Right forelimb (tissue), 1 donor: ENCODE data around the gene LARP6.
A peak's percentile ranks its signal among the peaks of the same experiment; 100 is the strongest.
"Not testable (repeated sequence)": the region's sequence is repeated elsewhere in the genome, so short reads cannot be mapped to it uniquely, and the experiment has no call there.

Source experiments
- DNase-seq: peaks from one replicate; pipeline ENCODE4 v3.0.0-alpha.2; 2018

The LARP6 gene

DNA sequence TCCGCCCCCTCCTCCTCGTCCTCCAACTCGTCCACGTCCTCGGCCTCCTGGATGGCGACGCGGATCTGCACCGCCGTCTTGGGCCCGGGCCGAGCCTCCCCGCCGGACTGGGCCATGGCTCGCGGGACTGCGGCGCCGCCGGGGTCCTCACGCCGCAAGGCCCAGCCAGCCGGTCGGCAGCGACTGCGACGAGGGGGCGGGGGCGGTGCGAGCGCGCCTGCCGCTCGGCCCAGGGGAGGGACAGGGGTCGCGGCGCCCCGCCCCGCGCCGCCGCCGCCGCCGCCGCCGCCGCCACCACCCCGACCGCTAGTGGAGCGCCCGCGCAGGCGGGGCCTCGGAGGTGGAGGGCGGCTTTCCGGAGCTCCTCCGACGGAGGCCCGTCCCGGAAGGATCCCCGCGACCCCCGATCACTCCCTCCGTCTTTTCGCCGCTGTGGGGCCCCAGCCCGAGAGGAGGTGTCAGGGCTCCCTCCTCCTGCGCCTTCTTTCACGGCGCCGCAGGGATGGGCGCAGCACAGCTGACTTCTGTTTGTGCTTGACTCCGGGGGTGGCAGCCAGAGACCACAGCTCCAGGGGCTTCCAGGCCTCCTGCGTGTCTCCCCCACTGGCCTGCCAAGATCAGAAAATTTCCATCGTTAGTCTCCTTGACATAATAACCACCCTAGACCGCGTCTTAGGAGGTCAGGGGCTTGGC, at the start of gene LARP6:
TSS of gene LARP6 (minus strand) at position 185 of the 693 bp plus-strand sequence. CDS start at position 116, 69 bp downstream.
- peak; percentile 82 for DNase-seq

DNA sequence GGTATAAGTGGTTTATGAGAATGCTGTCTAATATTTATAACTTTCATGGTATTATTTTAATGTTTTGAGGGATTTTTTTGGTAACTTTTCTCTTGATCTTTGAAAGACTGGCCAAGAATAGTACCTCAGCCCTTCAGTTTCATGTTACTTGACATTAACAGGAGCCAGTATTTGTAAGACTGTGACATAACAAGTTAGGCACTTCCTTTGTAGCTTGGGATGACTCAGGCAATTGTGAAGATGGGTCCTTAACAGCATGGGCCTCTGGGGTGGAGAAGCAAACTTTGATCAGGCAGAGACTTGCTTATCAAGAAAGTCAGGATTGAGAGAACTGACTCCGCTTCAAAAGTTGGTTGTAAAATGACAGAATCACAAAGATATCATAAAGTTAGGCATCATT, 48.1 kb upstream of the LARP6 start:
- no peak for DNase-seq

DNA sequence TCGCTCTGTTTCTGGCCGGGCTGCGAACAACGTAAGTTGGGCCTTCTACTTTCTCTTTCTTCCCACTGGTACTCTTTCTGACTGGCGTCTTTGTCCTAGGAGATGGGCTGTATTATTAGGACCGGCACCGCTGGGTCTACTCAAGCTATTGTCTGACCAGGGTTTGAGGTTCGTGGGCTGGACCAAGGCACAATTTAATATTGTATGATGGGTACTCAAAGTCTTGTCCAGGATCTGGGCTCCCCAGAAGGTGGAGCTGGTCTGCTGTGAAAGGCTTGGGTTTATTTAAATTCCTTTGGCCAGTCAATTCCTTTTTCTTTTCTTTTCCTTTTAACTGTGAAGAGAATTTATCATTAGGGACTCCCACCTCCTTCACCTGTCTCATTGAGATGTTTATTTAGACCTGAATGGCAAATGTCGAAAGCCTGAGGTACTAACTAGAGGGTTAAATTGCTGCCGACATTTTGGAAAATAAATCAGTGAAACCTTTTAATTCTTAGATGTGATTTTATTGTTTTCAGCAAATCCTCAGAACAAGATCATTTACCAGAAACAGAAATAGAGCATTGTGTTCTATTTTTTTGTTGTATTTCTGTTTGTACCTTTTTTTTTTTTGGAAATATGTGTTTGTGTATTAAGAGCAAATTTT, 39.1 kb upstream of the LARP6 start:
- DNase-seq = no peak

DNA sequence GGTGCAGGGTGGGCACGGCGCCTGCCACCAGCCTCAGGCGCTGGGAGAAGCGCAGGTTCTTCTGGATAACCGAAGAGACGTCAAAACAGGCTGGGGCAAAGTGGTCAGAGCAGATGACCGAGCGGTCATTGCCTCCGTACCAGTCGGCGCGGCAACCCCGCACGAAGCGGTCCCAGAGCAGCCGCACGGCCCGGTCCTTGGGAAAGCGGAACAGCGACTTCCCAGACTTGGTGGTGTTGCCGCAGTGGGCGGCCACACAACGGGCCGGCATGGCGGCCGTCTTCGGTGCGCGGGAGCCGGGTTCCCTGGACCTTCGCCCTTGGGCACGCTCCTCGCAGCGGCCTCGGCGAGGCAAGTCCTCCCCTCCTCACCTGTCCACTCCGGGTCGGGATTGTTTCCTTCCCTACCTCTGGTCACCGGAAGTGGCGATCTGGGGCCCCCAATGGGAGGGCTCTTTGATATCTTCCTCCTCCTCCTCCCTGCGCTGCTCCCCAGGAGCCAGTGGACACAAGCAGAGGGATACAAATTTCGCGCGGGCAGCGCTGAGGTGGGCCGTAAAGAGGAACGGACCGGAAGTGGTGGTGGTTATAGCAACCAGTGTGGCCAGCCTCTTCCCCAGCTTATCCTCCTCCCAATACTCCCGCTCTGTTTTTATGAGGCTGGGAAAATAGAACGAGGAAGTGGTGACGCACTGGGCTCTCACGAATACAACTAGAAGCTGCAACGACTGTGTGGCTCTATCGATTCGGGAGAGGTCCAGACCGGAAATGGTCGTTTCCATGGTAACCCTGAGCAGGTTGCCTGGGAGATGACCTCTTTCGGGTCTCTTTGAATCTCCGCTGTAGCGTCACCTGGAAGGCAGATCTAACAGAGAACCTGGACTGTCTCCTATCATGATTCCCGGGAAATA, 38.3 kb upstream of the LARP6 start, which contains the start of the genes LRRC49 and THAP10:
TSS of gene LRRC49 (plus strand) at position 825 of the 910 bp plus-strand sequence. CDS start at position 894, 69 bp downstream.
TSS of gene THAP10 (minus strand) at position 432 of the 910 bp plus-strand sequence. CDS start at position 271, 161 bp downstream.
- peak; percentile 89 for DNase-seq

DNA sequence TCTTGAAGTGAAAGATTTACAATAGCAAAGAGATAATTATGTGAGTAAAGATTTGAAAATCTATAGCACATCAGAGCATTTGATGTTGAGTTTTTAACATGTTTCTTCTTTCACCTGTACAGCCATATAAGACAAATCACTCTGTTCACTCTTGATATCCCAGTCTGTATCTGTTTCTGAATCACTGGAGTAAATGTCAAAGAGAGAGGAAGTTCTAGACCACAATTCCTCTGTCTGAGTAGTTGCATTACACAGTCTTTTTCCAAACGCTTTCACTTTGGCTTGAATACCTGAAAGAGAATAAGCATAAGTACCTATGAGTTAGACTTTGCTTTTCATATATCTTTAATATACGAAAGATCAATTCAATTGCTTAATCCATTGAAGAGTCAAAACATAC, 28.4 kb upstream of the LARP6 start:
- no peak for DNase-seq

DNA sequence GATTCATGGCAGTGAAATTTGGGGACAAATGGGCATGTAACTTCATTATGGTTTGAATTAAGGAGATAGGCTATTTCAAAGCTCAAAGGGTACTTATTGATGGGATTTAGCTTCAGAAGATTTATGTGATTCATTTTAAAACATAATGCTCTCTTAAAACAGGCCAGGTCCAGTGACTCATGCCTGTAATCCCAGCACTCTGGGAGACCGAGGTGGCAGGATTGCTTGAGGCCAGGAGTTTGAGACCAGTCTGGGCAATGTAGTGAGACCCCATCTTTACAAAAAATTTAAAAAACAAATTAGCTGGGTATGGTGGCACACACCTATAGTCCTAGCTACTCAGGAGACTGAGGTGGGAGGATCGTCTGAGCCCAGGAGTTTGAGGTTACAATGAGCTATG, 26.8 kb upstream of the LARP6 start:
- no peak for DNase-seq

DNA sequence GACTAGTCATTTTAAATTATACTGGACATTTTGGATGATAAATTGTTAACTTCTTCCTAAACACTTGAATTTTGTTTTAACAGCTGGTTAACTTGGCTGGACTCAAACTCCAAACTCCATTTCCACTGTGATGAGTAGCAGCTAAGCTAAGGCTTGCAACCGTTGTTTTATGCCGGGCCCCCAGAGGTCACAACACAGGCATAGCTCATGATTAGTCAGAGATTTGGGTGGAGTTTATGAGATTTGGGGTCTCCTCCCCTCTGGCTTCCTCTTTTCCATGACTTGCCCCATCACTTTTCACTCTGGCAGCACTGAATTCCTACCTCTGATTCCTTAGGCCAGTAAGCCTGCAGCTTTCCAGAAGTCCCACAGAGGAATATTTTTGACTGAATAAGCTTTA, 25.4 kb upstream of the LARP6 start:
- no peak for DNase-seq

DNA sequence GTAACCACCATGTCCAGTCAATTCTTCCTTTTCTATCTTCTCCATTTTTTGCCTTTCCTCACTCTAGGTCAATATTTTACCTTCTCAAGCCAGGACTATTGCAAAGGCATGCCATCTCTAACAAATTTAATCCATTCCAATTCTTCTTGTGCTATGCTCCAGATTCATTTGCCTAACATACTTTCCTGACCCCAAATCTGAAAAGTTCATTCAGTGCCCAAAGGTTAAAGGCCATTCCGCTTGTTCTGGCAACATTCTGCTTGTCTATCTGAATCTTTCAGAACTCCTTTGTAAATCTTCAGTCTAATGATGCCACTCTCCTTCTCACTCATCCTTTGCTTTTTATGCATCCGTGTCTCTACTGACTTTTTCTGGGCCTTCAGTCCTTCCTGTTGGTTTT, 22.7 kb upstream of the LARP6 start:
- no peak for DNase-seq

DNA sequence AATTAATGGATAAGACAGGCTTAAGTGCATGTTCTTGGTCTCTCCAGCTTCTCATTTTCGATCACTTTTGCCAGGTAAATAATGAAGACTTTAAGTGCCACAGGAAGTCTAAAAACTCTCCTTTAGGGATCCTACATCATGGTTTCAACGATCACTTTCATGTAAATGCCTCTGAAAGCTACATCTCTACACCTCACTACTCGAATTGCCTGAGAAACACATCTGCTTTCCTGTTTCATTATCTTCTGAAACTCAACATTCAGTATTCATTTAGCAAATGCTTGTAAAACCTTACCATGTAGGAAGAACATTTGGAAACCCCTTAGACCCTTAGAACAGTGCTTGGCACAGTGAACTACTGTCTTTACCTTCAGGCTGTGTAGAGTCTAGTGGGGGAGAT, 22.1 kb upstream of the LARP6 start:
- DNase-seq = no peak

DNA sequence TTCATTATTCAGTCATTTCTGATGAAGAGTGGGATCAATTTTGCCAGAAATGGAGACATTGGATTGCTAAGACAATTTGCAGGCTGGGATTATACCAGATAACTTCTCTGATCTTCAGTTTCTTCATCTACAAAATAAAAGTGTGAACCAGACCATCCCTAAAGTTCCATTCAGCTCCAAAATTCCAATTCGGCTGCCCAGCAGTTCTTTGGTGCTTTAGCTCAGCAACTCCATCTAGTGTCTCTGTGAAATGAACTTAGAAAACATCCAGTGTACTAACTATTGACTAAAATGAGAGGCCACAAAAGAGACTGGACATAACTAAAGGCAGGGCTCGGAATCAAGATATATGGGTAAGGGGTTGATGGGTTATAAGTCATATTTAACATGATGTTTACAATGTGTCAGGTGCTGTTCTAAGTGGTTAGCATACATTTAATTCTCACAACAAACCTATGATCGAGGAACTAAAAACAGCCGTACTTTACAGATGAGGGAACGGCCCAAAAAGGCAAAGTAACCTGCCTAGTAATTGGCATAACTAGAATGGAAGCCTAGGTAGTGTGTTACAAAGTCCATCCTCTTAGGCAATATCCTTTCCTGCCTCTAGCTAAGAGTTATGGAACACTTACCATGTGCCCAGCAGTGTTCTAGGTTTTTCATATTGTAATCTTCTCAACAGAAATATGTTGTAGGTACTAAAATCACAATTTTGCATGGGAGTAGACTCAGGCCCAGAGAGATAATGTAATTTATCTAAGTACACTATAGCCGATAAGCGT, 21.2 kb upstream of the LARP6 start:
- no peak for DNase-seq

DNA sequence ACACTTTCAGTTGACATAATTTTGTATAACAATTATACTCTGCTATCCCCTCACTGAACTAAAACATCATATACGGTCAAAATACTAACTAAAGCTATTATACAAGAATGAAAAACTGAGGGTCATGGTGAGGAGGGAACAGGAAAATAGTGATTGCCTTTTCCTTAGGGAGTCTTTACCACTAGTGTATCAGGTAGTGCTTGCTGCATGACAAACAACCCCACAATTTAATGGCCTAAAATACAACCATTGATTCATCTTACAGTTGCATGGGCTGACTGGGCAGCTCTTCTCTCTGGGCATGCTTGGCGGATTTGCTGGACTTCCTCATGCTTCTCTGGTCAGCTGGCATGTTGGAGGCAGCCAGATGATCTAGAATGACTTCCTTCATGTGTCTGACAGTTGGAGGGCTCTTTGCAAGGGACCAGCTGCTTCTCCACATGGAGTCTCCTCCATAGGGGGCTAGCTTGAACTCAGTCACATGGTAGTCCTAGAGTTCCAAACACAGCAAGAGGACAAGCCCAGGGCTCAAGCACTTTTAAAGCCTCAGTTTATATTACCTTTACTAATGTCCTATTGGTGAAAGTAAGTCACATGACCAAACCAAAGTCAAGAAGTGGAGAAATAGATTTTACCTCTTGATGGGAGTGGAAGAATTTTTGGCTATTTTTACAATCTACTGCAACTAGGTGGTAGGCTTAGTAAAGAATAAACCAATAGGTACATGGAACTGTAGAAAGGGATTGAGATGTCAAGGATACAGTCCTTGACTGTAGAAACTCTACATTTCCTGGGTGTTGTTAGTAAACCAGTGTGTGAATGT, 19.5 kb upstream of the LARP6 start:
- DNase-seq = no peak

DNA sequence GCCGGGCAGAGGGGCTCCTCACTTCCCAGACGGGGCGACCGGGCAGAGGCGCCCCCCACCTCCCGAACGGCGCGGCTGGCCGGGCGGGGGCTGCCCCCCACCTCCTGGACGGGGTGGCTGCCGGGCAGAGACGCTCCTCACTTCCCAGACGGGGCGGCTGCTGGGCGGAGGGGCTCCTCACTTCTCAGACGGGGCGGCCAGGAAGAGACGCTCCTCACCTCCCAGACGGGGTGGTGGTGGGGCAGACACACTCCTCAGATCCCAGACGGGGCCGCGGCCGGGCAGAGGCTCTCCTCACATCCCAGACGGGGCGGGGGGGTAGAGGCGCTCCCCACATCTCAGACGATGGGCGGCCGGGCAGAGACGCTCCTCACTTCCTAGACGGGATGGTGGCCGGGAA, 17.5 kb upstream of the LARP6 start:
- not testable (repeated sequence) for DNase-seq

DNA sequence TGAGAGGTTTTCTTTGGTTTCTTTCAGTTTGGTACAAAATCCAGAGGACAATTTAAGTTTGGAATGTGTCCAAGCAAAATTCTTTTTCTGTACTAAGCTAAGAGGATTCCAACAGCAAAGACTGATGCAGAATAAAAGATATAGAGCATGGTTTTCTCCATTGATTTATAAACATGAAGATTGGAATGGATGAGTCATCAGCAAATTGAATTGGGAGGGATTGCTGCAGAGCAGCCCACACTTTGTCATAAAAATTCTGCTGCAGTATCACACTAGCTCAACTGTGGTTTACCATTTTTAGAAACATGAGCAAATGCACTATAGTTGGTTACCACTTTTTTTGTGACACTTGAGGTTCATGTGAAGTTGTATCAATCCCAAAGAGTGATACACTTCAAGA, 16.1 kb upstream of the LARP6 start:
- DNase-seq = no peak

DNA sequence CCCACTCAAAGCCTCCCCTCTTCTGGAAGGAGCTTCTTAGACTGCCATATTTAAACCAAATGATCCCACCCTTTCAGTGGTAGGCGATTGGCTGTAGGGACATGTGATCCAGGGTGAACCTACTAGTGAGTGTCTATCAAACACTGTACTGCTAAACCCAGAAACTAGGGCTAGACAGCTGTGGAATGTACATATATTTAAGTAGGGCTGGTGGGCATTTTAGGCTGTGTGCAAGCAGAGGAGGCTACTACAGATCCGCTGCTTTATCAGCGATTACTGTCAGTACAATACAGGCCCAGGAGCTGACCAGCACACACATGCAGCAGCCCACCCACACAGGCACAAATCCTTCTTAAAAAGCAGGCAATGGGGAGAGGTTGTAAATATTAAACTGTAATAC, 15.4 kb upstream of the LARP6 start:
- DNase-seq = no peak

DNA sequence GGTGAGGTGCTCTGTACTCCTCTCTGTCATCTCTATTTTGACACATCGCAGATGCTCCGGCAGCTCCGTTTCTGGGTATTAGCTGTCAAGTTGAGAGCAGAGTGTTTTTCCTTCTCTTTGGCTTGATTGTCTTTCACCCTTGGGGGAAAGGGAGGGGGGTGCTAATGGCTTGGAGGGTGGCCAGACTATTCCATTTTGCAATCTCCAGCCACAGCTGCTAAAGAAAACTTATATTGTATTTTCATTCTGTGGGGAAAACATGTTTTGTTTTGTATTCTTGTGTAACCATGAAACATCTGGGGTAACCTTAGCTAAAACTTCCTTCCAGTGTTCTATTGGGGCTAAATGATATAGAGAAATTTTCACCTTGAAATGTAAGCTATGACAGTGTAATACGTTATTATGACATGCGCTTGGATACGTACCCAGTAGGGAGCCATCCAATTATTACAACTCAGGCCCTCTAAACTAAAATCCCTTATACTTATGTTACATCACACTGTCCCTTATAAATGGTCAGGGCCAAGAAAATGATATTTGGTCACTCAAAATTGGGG, 14.0 kb upstream of the LARP6 start:
- peak; percentile 77 for DNase-seq

DNA sequence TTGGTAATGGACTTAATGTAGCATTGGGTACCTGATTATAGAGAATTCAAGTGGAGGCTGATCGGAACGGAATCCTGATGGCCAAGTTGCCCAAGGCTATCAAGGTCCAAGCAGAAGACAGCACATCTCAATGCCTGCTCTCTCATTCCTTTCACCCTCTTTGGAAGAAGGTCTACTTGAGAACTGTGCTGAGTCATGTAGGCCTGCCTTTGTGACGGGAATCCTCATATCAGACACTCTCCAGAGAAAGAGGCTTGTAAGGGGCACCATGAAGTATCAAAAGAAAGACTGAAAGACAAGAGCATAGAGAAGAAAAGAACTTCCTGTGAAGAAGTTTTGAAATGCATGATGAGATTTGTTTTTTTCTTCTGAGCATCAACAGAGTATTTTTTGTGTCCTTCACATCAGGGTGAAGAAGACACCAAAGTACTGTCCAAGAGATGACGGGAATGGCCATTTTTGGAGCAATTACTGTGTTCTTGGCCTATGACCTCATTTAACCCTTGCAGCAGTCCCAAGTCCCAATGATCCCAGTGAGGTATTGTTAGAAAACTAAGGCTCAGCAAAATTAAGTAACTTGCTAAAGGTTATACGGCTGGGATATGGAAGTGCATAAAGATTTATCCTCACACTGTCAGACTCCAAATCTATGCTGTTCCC, 13.2 kb upstream of the LARP6 start:
- DNase-seq = no peak

DNA sequence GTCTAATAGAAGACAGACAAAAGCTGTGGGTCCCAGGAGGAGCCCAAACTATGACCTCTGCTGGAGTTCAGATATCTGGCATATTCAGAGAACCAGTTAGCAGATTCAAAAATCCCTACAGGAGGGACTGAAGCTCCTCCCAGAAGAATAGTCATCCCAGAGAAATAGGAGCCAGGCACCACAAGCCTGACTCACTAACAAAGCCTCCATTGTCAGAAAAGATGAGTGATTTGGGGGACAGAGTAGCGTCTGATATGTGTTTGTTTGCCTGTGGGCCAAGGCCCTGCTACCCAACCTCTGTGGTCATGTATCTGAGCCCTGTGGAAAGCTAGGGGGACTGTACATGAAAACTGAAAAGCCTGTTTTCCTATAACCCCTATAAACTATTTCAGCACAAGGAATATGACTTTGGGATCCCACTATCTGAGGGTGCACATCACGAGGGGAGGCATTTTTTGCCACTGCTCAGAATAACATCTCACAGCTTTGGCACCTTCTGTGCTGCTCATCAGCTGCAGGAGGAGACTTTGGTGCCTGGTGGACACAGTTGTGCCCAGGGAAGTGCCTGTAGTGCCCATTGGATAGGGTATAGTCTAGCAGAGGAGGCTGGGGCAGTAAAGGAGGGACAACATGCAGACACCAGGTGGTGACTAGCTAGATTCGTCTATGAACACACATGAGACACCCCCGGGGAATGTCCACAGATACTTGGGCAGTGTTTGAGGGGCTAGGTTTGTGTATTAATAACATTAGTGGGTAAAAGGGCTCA, 9.7 kb upstream of the LARP6 start:
- DNase-seq = no peak

DNA sequence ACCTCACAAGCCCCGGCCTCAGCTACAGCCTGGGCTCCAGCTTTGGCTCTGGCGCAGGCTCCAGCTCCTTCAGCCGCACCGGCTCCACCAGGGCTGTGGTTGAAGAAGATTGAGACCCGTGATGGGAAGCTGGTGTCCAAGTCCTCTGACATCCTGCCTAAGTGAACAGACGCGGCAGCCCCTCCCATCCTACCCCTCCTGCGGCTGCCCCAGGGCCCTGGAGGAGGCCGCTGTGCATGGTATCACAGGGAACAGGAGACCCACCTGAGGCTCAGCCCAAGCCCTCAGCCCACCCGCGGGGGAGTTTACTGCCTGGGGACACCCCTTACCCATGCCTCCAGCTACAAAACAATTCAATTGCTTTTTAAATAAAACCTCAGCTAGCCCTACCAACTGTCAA, 6.0 kb upstream of the LARP6 start:
- no peak for DNase-seq

DNA sequence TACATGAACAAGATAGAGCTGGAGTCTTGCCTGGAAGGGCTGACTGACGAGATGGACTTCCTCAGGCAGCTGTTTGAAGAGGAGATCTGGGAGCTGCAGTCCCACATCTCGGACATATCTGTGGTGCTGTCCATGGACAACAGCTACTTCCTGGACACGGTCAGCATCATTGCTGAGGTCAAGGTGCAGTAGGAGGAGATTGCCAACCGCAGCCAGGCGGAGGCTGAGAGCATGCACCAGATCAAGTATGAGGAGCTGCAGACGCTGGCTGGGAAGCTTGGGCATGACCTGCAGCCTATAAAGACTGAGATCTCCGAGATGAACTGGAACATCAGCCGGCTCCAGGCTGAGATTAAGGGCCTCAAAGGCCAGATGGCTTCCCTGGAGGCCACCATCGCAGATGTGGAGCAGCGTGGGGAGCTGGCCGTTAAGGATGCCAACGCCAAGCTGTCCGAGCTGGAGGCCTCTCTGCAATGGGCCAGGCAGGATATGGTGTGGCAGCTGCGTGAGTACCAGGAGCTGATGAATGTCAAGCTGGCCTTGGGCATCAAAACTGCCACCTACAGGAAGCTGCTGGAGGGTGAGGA, 5.5 kb upstream of the LARP6 start:
- DNase-seq = no peak
